NOMO-1 treated with DMSO at 0.1 percent for 48 hours (cell line): Measurements from ENCODE around the gene TTYH3.
"Not testable (repeated sequence)": the region's sequence is repeated elsewhere in the genome, so short reads cannot be mapped to it uniquely, and the experiment has no call there.

Experiments
- DNase-seq: peaks from one replicate; lab custom pipeline; 2025; ENCODE audit not compliant: unreplicated experiment; lab: John Stamatoyannopoulos, UW

TTYH3 gene

GRCh38 chr7:2631946-2632732, at the start of gene TTYH3:
Gene TTYH3, plus strand, starts transcription at chr7:2631986. Its CDS starts 170 bp downstream, at chr7:2632156.
- no peak for DNase-seq

- DNase-seq: no peak
Measured at GRCh38 chr7:2582006-2582735, 49.6 kb upstream of the TTYH3 start.

DNA sequence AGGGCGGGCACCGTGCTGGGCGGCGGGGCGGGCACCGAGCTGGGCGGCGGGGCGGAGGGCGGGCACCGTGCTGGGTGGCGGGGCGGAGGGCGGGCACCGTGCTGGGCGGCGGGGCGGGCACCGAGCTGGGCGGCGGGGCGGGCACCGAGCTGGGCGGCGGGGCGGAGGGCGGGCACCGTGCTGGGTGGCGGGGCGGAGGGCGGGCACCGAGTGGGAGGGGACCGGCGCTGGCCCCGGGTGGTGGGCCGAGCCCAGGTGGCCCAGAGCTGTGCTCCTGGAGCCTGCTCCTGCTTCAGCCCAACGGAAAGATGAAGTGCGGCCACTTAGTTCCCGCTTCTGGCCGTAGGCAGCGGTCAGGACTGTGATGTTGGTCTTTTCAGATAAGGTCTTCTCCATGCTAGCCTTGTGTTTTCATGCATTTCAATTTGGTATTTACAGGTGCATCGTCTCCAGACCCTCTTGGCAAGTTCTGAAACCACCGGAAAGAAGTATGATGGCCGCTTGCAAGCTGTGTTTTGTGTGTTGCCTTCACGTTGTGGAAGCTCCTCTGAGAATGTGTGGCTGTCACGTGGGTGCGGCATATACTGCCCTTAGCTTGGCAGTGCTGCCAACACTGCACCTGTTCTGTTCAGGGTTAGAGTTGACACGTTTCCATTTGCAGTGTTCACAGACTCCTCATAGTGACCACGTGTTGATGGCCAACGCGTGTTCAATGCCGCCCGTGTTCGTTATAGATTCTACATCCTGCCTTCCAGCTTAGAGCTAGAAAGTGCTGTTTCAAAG, 47.8 kb upstream of the TTYH3 start:
- no peak for DNase-seq

- no peak for DNase-seq
Measured at GRCh38 chr7:2585446-2585845, 46.3 kb upstream of the TTYH3 start.

GRCh38 chr7:2586326-2587020, 45.3 kb upstream of the TTYH3 start:
- DNase-seq: no peak

DNA sequence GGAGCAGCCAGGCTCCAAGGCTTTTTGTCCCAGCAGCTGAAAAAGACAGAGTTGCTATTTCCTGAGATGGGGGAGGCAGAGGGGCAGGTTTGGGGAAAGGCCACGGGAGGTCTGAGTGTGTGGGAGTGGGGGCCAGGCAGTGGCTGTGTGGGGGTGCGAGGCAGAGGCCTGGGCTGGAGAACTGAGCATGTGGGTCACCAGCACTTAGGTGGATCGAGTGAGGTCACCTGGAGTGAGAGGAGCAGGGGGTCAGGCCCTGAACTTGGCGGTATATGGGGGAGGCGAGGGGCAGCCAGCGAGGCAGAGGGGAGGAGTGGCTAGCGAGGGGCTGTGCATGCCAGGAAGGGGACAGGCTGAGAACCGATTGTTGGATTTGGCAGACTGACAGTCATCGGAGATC, 44.7 kb upstream of the TTYH3 start:
- DNase-seq: no peak

GRCh38 chr7:2587778-2588177, 44.0 kb upstream of the TTYH3 start:
- DNase-seq: no peak

- DNase-seq: no peak
Measured at GRCh38 chr7:2589341-2589740, 42.4 kb upstream of the TTYH3 start.

GRCh38 chr7:2589941-2590340, 41.8 kb upstream of the TTYH3 start:
- not testable (repeated sequence) for DNase-seq

DNA sequence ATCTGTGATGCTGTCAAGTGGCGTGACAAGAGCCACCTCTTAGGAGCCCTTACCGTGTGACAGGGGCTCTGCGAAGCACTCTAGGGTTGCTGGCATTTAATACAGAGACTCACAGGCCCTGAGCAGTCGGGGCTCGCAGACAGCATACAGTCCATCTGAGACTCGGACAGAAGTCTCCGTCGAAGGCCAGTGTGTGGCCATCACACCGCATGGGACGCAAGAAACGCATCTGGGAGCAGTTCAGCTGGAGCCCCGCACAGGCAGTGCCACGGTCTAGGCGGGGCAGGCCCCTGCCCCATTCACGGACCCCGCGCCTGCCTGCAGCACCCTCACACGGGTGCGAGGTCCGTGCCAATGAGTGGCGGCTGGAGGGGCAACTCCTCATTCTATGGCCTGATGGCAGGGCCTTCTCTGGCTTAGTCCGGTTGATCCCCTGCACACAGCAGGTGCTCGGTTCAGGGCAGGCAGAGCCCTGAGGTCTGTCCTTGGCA, 39.4 kb upstream of the TTYH3 start:
- DNase-seq: no peak

DNA sequence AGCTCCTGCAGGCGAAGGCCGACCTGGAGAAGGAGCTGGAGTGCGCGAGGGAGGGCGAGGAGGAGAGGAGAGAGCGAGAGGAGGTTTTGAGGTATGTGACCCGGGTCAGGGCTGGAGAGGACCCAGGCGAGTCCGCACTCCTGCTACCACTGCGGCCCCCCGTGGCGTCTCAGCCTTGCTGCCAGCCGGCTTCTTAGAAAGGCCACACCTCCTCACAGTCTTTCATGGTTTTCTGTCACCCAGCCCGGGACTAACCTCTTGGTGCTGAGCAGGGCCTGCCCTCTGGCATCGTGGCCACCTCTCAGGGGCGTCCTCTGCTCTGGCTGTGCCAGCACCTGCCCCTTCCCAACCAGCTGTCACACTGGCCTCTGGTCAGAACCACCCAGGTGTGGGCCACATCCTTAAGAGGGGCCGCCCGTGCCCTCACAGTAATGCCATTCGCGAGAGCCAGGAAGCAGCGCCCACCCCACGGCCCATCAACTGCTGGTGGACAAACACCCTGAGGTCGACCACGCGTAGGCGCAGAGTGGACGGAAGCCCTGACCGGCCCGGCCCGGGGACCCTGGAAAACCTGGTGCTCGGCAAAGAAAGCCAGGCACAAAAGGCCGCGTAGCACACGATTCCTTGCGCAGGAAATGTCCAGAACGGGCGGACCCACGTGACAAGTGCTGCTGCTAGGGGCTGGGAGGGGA, 38.6 kb upstream of the TTYH3 start:
- no peak for DNase-seq

GRCh38 chr7:2594599-2594998, 37.2 kb upstream of the TTYH3 start:
- no peak for DNase-seq

DNA sequence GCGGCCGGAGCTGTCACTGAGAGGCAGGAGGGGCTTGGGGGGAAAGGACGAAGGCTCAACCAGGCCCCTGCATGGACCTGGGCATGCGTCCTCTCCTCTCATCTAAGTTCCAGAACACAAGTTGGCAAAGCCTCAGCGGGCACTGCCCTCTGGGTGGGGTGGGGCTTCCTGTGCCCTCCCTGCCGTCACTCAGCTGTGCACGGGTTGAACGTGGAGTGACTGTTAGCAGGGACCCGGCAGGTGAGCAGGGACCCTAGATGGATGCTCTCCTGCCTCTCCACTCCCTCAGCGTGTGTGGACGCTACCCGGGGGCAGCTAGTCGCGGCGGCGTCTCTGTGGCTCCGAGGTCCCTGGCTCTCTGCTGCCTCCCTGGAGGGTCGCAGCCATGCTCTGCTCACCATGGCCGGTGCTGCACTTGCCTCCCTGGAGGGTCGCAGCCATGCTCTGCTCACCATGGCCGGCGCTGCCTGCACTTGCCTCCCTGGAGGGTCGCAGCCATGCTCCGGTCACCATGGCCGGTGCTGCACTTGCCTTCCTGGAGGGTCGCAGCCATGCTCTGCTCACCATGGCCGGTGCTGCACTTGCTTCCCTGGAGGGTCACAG, 36.4 kb upstream of the TTYH3 start:
- no peak for DNase-seq

DNA sequence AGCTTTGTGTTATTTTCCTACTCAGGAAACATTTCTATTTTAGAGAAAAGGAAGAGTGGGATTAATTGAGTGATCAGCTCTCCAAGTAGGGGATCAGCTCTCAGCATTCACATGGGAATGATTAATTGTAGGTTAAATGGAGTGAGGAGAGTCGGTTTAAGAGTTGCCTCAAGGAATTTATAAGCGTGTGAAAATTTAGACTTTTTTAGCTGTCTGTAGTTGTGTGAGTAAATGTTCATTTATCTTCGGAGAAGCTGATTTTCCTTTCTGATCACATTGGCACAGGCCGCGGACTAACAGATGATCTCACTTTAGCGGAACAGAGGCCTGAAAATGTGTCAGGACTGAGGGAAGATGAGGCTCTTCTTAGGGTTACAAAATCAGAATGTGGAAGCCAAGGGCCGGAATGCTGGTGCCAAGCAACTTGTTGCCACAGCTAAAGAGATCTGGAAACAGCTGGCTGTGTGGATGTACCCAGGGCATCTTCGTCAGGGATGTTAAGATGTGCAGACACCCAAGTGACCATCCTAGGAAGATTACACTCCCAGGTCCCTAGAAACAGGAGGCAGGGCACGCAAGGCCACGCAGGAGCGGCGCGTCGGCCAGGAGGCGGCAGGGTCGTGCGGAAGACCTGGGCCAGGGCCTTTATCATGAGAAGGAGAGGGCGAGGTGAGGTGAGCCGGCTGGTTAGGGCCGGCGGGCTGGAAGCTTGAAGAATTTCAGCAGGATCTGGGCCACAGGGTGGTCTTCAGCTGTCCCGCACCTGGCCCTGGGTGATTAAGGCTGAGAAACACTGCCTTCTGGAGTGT, 35.1 kb upstream of the TTYH3 start:
- DNase-seq: no peak

GRCh38 chr7:2597273-2597640, 34.5 kb upstream of the TTYH3 start:
- no peak for DNase-seq

DNA sequence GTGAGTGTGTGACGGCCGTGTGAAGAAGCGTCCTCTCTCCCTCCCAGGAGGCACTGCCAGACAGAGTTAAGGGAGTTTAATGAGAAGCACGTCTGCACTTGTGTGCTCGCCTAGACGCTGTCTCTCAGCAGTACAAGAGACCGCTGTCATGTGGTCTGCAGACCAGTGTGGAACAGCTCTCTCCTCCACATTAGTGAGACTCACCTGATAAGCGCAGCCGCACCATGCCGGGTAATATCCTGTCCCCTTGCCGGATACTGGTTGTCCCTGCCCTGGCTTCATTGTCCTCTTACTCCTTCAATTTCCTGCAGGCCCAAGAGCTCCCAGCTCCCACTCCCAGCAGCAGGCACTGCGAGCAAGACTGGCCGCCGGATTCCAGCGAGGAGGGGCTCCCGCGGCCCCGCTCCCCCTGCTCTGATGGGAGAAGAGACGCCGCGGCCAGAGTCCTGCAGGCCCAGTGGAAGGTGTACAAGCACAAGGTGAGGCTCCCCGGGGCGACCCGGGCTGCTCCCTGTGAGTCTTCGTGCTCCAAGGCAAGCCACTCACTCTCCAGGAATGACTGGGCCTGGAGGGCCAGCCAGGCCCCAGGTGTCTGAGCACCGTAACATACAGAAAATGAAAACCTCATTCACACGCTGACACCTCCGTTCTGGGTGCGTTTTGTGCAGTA, 33.5 kb upstream of the TTYH3 start:
- no peak for DNase-seq

DNA sequence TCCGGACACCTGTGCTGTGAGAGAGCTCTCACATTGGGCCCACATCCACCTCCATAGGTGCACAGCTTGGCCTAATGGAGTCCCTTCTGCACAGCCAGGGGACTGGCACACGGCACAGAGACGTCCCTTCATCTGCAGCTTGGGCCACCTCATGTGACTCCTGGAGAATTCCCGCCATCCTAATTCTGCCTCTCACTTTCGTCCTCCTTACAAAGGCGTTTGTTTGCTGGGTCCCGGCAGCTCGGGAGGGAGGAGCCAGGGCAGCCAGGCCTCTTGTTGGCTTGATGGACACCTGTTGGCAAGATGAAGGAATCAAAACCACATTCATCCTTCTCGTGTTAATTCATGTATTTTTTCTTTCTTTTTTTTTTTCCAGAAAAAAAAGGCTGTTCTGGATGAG, 30.7 kb upstream of the TTYH3 start:
- no peak for DNase-seq

- DNase-seq: no peak
Measured at GRCh38 chr7:2601907-2602306, 29.9 kb upstream of the TTYH3 start.
